GM18498 (cell line): Measurements from ENCODE around the gene GRM7.

Experiments
- ATAC-seq: cut with Tn5 transposase; IDR thresholded peaks from one replicate; pipeline ENCODE4 v1.9.1; 2021; ENCODE audit warnings: mild to moderate bottlenecking, moderate library complexity; ENCODE audit not compliant: unreplicated experiment

GRM7 gene

DNA sequence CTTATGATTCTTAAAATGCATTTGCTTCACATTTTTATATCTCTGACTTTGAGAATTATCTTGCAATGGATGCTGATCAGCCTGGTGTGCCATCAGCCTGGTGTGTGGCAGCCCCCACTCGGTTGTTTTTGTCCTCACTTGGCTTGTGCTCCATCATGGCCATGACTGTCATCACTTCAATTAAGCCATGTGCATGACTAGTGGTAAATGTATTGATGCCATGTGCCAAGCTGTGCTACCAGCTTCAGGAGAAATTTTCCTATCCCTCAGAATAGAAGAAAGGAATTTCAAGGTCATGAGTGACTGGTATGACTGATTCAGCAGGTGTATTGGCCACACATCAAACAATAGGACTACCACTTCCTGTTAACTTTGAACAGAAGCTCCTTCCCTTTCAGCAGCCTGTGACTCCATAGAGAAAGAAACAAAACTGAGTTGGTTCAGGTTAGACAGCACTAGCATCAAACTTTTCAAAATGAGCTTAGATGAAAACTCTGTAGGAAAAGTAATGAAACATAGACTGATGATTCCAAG, 251.7 kb downstream of the GRM7 start:
- no peak for ATAC-seq

GRCh38 chr3:7144697-7145308, 283.9 kb downstream of the GRM7 start:
- peak; percentile 72 for ATAC-seq

GRCh38 chr3:7146529-7146928, 285.6 kb downstream of the GRM7 start:
- ATAC-seq, result no peak

DNA sequence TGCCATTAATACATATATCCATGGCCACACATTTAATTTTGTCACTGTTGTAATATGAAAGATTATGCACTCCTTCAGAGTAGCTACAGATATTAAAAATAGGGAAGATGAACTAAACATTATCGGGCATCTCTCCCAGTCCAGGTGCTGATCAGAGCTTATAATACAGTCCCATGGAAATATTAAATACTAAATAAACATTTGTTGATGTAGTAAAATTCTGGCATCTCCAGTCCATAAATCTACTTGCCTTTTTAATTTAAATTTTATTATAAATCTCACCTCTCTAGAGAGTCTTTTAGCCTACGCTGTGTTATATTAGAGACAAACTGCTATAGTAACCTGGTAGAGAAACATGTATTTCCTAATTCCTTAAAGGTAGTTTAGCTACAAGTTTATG, 297.6 kb downstream of the GRM7 start:
- ATAC-seq, result no peak

- no peak for ATAC-seq
Measured at GRCh38 chr3:7160689-7161088, 299.8 kb downstream of the GRM7 start.

- no peak for ATAC-seq
Measured at GRCh38 chr3:7166460-7166859, 305.5 kb downstream of the GRM7 start.

DNA sequence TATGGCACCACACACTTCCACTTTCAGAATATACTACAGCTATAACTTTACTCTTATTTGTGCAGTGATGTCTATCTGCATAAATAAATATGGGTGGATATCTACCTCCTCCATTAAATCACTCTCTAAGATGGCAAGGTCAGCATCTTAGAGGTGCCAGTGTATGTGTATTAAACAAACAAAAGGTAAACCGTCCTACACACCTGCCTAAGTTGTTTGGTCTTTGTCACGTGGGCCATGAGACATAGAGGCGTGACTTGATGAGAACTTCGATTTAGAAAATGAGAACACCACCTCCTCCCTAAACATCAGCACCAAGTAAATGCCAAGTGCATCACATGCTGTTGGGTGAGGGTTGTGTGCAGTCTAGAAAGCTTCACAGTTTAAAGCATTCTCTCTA, 310.6 kb downstream of the GRM7 start:
- no peak for ATAC-seq

DNA sequence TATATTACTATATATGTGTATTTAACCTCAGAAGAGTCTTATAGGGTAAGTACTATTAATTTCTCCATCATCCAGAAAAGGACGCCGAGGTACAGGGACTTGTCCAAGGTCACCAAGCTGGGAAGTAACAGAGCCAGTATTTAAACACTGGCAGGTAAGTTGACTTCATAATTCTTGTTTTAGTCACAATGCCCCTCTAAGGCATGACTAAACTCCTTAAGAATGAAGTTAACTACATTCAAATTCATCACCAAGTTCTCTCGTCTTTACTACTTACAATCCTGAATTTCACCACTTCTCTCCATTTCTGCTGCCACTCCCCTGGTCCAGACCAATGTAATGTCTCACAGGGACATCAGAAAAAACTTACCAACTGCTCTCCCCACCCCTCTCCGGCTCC, 312.1 kb downstream of the GRM7 start:
- ATAC-seq, result no peak

DNA sequence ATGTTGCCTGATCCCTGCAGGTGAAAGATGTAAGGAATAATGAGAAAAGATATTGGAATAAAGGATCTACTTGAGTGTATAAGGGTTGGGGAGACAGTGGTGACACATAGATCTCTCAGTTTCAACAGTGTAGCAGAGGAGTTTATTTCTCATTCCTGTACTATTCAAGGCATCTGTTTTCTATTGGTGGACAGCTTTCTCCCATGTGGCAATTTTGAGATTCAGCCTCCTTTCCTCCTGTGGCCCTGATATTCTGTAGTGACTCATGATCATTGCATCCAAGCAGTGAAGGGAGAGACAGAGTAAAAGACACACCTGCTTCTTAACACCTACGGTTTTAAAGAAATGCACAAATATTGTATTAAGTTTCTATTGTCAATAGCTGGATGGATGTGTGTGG, 327.6 kb downstream of the GRM7 start:
- ATAC-seq, result no peak

DNA sequence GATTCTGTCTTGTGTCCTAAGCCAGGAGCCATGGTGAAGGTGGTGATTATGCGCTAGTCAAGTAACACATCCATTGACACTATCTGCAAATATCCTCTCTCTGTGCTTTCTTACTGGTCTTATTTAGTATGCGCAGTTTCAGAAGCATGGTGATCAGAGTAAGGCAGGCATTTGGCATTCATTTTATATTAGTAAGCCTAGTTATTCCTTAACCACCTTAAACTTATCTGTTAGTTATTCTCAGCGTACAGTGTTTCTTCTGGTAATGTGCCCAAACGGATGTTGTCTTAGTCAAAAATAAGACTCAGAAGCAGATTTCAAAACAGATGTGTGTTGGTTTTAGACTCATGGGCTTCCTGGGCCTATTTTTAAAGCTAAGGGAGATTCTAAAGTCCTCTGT, 329.2 kb downstream of the GRM7 start:
- no peak for ATAC-seq

DNA sequence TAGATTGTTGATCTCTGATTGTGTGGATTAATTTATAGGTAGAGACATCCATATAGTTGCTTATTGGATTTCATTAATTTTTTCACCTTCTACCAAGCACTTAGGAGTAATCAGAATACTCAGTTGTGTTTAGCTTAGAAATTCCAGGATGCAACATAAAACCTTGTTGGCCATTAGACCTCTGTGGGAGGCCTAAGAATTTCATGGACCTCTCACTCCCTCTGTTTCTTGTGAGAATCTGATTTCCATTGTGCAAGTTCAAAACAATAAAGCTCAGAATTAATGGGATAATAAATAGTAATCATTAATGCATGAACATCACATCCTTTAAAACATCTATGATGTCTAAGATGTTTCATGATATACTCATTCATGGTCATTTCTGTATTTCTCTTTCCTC, 332.4 kb downstream of the GRM7 start:
- no peak for ATAC-seq

DNA sequence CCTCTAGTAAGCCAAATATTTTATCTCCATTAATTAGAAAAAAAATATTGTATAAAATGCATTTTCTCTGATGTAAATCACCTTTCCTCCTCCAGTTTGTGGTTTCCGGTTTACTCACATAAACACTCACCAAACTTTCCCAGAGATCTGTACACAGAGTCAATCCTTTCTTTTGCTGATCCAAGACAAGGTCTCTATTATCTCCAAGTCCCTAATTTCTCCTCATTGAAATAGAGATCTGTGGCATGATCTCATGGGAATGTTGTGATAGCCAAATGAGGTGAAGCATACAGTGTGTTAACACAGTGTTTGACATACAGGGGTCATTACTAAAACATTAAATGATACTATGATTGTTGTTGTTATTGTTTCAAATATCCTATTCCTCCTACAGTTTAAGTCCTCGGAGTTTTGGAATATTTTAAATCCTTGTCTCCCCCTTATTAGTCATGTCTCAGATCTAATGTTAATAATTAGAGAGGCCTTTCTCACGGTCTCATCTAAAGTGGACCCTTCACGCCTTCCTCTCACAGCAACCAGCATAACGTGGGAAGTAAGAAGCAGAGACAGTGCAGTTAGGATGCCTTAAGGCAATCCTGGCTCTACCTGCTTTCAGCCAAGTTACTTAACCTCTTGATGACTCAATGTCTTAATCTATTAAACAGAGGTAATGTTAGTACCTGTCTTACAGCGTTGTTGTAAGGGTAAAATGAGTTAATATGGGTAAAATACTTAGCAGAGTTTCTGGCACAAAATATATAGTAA, 333.3 kb downstream of the GRM7 start:
- ATAC-seq, result no peak

DNA sequence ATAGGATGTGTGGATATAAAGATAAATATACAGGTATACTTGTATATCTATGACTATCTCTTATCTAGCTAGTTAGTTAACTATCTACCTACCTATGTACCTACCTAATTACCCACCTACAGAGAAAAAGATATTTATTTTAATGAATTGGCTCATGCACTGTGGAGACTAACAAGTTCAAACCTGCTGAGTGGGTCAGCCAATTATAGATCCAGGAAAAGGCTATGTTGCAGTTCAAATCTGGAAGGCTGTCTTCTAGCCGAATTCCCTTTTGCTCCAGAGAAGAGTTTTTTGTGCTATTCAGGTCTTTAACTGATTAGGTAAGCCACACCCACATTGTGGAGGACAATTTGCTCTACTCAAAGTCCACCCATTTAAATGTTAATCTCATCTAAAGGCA, 335.0 kb downstream of the GRM7 start:
- ATAC-seq, result no peak

- ATAC-seq, result no peak
Measured at GRCh38 chr3:7201784-7202183, 340.9 kb downstream of the GRM7 start.

DNA sequence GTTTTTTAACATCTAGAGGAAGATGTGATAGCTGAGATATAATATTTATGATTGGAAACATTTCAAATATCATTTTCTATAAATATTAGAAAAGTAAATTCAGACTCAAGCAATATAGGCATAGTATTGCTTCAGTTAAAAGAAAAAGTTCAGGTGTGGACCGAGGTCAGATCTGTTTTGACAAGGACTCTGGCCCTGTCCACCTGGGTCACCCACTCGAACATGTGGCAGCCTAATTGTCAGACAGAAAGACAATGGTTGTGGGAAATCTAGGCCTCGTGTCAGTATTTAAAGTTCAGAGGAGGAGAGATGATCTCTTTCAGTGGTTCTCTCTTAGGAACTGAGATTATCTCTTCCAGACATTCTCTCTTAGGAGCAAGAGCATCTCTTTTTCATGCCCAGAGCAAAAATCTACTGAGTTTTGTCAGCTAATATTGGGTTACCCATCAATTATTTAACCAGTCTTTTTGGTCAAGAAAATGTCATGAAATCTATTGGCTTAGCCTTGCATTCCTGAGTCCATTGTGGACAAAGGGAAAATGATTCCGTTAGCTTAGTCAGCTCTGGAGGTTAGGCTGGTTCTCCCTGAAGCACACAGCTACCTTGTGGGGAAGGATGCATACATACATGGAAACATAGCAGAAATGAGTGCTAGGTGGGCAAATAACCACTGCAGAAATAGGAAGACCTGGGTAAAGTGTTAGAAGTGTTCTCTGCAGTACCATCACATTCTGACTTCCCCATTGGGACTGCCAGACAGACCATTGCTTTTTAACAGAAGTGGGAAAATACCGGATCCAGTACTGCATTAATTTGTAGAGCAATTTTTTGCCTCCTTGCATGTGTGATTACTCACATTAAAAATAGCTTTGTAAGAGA, 343.3 kb downstream of the GRM7 start:
- ATAC-seq, result peak; percentile 43

- ATAC-seq, result peak; percentile 40
Measured at GRCh38 chr3:7204848-7205156, 343.9 kb downstream of the GRM7 start.

DNA sequence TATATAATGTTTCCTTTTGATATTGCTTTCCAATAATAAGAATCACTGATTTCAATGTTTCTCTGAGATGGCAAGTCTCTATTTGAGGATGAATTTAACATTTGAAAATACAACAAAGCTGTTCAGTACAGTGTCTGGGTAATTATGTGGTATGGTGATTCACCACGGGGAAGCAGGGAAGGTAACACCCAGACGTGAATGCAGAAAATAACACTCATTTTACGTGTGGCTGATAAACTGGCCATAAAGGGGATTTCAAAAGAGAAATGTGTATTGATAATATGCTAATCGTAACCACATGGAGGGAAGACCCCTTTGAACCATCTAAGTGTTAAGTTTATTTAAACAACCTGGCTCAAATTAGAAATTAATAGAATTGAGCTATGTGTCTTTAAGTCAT, 344.6 kb downstream of the GRM7 start:
- ATAC-seq, result peak; percentile 62

- ATAC-seq, result peak; percentile 74
Measured at GRCh38 chr3:7205962-7206361, 345.0 kb downstream of the GRM7 start.

- ATAC-seq, result no peak
Measured at GRCh38 chr3:7207125-7207524, 346.2 kb downstream of the GRM7 start.

- no peak for ATAC-seq
Measured at GRCh38 chr3:7207928-7208327, 347.0 kb downstream of the GRM7 start.

- ATAC-seq, result no peak
Measured at GRCh38 chr3:7209098-7209497, 348.2 kb downstream of the GRM7 start.

- ATAC-seq, result no peak
Measured at GRCh38 chr3:7211740-7212139, 350.8 kb downstream of the GRM7 start.
